Cardiac septum (tissue), 1 donor: Measurements from ENCODE around the gene NCKAP5L. TPM values are rescaled to one million over a fixed set of nuclear protein-coding genes. Genes with fewer than 3 reads are reported as not detected.
"Not testable (repeated sequence)": the region's sequence is repeated elsewhere in the genome, so short reads cannot be mapped to it uniquely, and the experiment has no call there.

Experiments
- DNase-seq: peaks from one replicate; pipeline ENCODE4 v3.0.0-alpha.2; 2020; ENCODE audit warnings: low spot score
- intact Hi-C: fragments of 100-400 bp; cut with DNase I; formaldehyde crosslinking; loops from one replicate; pipeline ENCODE4 v1.14.0; 2022
- total RNA-seq: library from RNA; stranded (reverse); fragmentation: NEBNext Ultra II Directional; extraction: Animal tissue kit (Norgen Biotek cat#: 25700); gene quantifications from one replicate; pipeline ENCODE4 v1.2.1, GENCODE V29; 2021
- donor health status: DM: no; HTN: no; CAD: no.

The NCKAP5L gene
- total RNA-seq, 1 donor from 2014 or later = 26.5 TPM

DNA sequence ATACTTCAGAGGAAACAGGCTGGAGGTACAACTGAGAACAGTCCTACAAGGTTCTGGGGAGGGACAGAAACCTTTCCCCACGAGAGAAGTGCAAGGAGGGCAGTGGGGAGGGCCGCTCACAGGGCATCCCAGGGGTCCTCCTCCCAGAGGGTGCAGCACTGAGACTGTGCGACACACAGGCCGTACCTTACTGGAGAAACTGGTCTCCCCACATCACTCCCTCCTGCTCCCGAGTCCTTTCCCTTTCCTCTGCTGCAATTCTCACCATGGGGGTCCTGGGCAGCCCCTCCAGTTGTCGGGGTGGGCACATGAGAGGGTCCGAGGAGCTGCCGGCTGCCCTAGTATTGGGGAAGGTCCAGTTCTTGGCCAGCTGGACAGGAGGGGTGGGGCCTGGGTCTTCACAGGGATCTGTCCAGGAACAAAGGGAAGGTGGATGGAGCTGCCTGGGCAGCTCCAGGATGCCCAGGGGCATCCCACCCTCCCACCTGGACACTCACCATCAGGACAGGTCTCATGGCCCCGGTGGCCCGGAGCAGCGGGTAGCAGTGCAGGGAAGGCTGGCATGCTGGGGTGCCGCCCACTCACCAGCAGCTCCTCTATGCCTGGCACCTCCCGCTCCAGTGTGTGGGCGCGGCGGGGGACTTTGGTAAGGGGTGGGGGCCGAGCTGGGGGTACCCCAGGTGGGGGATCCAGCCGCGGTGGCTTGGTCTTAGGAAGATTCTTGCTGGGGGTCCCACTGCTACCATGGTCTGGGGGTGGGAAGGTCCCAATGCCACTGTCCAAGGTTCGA lies 35.8 kb downstream of the NCKAP5L start:
- no peak for DNase-seq
- intact Hi-C loops = no loop called here

DNA sequence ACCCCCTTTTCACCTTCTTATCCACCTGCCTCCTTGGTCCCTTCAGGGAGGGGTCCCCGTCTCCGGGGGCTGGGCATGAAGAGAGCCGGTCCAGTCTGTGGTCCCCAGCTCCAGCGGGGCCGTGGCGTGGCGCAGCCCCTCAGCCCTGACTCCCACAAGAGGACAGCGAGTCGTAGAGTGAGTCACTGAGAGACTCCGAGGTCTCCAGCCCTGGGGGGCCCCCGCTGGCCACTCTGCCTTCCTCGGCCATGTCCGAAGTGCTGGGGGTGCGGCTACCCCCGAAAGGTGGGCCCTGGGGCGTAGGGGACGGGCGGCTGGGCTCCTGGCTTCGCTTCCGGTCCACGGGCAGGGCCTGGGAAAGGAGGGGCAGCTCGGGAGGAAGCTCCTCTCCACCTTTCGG lies 36.5 kb downstream of the NCKAP5L start:
- no peak for DNase-seq
- intact Hi-C loops = no loop called here

GRCh38 chr12:49790741-49791555 lies 37.3 kb downstream of the NCKAP5L start:
- no peak for DNase-seq
- intact Hi-C loops = no loop called here

DNA sequence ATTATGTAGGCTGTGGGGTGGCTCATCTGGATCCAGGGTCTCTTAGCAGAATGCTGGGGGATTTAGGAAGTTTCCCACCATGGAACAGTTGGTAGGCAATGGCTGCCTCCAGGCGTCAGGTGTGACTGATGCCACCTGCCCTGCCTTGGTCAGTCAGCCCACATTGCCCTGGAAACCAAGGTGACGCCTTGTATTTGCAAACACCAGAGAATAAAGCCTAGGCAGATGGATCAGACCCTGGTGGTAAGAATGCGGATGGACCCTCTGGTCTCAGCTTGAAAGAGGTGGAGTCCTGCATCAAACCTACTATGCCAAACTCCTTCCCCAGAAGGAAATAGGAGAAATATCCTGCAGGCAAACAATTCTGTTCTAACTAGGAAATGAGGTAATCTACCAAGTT lies 38.2 kb downstream of the NCKAP5L start:
- DNase-seq = no peak
- intact Hi-C loops = no loop called here

- DNase-seq = no peak
- intact Hi-C loops = no loop called here
Observed at GRCh38 chr12:49787672-49788071, 40.5 kb downstream of the NCKAP5L start.

GRCh38 chr12:49784756-49785409 lies 43.3 kb downstream of the NCKAP5L start:
- intact Hi-C loops = no loop called here
- no peak for DNase-seq

DNA sequence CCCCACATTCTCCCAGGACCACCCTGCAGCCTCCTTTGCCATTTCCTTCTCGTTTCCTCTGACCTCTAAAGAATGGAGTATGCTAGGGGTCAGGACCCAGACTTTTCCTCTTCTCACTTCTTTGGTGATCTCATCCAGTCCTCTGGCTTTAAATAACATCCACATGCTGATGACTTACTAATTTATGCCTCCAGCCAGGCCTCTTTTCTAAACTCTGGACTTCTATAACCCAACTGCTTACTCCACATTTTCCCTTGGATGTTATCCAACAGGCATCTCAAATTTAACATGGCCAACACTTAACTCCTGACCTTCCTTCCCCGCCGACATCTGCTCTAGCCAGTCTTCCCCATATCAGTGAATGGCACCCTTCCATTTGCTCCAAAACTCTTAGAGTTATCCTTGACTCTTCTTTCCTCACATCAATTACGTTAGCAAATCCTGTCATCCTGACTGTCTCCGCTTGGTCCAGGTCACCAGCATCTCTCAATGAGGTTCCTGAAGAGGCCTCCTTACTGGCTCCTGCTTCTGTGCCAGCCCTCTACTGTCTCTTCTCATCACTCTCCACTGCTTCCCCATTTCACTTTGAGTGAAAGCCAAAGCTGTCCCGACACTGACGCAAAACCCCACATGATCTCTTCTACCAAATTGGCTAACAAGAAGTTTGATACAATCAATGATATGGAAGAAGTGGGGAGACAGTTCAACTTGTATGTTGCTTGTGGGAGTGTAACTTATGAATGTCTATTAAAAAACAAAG lies 44.1 kb downstream of the NCKAP5L start:
- DNase-seq = no peak
- intact Hi-C loops = no loop called here

- intact Hi-C loops, DNase-seq: not testable (repeated sequence)
Observed at GRCh38 chr12:49780914-49781313, 47.3 kb downstream of the NCKAP5L start.

- intact Hi-C loops = loop anchor here (5.0 to 10.0 kb wide), 2 partner anchors 185 to 278 kb away; partner anchors contain the start of genes AQP5 and ASIC1
- no peak for DNase-seq
Observed at GRCh38 chr12:49779581-49779980, 48.6 kb downstream of the NCKAP5L start.

DNA sequence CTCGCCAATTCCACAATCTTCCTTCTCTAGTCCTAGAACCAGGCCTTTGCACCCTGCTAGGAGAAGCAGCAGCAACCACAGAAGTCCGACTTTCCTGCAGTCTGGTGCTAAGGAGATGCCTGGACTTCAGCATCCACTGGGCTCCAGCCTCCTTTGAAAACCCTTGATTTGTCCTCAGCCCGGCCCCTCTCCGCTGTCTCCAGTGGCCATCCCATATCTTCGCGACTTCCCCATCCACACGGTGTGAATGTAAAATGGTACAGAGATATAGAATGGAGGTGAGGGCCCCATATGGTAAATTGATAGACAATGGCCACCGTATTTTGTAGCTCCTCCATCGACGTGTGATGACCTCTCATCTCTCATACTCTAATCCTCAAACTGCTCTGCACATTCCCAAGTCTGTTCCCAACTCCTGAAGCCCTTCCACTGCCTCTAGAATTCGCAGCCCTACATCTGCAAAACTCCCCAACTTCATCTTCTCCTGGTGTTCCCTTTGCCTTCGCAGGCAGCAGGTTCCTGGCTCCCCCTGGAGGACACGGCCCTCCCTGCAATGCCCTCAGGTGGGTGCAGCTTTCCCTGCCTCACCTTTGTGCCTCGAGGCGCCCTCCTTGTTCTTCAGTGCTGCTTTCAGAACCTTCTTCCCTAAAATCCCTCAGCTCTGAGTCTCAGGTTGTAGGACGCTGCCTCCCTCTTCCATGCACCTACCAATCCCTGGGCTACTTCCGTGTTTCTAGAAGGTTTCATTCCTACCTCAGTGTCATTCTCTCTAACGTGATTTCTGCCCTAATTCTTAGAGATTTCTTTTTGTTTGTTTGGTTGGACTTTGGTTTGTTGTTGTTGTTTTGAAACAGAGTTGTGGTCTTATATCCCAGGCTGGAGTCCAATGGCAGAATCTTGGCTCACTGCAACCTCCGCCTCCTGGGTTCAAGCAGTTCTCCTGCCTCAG lies 50.1 kb downstream of the NCKAP5L start:
- no peak for DNase-seq
- intact Hi-C loops = loop anchor here (5.0 to 10.0 kb wide), 2 partner anchors 187 to 279 kb away; partner anchors contain the start of genes AQP5 and ASIC1

DNA sequence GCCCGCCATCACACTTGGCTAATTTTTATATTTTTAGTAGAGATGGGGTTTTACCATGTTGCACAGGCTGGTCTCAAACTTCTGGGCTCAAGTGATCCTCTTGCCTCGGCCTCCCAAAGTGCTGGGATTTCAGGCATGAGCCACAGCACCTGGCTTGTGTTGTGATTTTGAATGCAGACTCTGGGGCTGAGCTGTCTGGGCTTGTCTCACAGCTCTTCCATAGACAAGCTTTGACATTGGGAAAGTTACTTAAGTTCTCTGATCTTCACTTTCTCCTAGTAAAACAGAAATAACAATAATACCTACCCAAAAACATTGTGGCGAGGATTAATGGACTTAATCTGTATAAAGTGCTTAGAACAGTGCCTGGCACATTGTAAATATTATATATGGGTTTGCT lies 50.9 kb downstream of the NCKAP5L start:
- intact Hi-C loops = loop anchor here (5.0 to 10.0 kb wide), 2 partner anchors 187 to 280 kb away; partner anchors contain the start of genes AQP5 and ASIC1
- no peak for DNase-seq

DNA sequence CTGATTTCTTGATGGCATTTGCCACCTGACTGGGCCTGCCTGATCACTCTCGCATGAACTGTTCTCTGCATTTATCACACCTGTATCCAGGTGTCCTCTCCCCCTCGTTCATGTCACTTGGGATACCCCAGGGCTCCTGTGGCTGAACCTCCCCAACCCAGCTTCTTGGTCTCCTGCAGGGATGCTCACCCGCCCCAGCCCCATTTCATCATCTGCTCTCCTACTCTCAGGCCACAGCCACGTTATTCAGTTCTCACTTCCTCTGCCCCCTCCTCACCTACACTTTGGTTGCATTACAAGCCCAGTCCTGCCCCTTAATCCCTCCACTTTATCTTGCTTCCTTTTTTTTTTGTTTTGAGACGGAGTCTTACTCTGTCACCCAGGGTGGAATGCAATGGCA lies 51.4 kb downstream of the NCKAP5L start:
- no peak for DNase-seq
- intact Hi-C loops = loop anchor here (1.0 to 10.0 kb wide), 3 partner anchors 62 to 280 kb away; partner anchors contain the start of genes AQP5 and ASIC1

GRCh38 chr12:49776413-49776812 lies 51.8 kb downstream of the NCKAP5L start:
- DNase-seq = no peak
- intact Hi-C loops = loop anchor here (1.0 to 10.0 kb wide), 3 partner anchors 63 to 281 kb away; partner anchors contain the start of genes AQP5 and ASIC1

DNA sequence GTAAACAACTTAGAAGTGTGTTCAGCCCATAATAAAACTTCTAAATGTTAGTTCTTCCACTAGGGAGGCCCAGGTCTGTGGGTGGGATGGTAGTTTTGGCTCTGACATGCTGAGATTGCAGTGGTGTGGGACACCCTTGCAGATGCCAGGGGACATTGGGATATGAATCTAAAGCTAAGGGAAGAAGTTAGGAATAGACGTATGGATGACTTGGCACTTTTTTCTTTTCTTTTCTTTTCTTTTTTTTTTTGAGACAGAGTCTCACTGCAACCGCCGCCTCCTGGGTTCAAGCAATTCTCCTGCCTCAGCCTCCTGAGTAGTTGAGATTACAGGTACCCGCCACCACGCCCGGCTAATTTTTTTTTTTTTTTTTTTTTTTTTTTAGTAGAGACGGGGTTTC lies 55.1 kb downstream of the NCKAP5L start:
- not testable (repeated sequence) for DNase-seq
- intact Hi-C loops = loop anchor here (10.0 kb wide), 1 partner anchor 192 kb away; the partner anchor contains the start of gene AQP5

- intact Hi-C loops = no loop called here
Observed at GRCh38 chr12:49767333-49767732, 60.9 kb downstream of the NCKAP5L start.

DNA sequence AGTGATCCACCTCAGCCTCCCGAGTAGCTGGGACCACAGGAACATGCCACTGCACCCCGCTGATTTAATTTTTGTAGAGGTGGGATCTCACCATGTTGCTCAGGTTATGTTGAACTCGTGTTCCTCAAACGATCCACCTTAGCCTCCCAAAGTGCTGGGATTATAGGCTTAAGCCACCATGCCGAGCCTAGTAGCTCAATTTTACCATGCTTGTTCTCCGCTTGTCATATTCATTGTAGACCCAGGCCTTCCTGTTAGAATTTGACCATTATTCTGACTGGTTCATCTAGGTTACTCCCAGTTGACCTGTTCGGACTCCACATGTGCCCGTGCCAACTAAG lies 62.1 kb downstream of the NCKAP5L start:
- no peak for DNase-seq
- intact Hi-C loops = no loop called here

More at GRCh38 chr12:49767333-49767732, 60.9 kb downstream of the NCKAP5L start:
- DNase-seq = no peak

DNA sequence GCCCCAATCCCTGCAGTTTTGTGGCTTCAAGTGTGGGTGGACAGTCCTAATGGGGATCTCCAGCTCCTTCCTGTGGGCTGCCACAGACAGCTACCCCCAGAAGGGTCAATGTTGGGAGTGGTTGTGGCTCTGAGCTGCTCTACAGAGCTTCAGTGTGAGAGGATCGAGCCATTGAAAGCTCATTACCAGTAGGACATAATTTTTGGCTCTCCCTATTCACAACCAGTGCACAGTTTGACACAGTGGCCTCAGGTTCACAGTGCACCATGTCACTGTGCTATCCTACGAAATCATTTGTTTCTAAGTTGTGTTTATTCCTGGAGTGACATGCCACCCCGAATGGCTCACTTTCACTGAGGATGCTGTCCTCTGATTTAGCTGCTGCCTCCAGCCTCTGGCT lies 64.1 kb downstream of the NCKAP5L start:
- DNase-seq = no peak
- intact Hi-C loops = no loop called here

DNA sequence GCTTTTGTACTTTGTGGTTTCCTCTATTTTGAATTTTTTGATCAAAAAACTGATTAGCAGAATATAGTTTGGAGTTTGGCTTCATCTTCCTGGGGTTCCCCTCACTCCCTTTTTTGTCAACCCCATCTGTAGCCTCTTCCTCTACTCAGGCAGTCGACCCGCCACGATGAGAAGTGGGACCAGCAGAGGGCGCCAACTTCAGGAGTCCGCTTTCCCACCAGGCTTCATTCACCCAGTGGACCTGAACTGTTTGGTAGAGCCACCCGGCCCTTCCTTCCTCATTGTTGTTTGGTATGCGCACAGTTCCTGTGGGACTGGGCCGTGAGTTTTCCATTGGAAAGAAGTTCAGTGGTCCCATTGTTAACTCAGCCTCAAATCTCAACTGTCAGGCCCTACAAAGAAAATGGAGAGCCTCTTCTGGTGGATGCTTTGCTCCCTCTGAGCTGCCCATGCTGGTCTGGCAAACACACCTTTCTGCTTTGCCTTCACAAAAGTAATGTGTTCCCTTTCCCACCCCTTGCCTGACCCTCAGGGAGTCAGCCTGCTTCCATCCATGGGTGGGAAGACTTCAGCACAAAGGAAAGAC lies 65.1 kb downstream of the NCKAP5L start:
- intact Hi-C loops = no loop called here
- DNase-seq = peak; percentile 89
